Mesendoderm (in vitro differentiated cells): ENCODE data around the gene SHANK3.

ENCODE experiments used
- DNase-seq: peaks from one replicate; pipeline ENCODE4 v3.0.0; 2013
- H2AK5ac ChIP-seq: 2 replicates; pipeline ENCODE4 v1.6.1; 2013; ENCODE audit warnings: low read length, inconsistent platforms
- H2BK120ac ChIP-seq: 2 replicates; pipeline ENCODE4 v1.6.1; 2013; ENCODE audit warnings: low read depth, mild to moderate bottlenecking, low read length, moderate library complexity, mixed read lengths
- H2BK15ac ChIP-seq: replicated peaks from 2 replicates; pipeline ENCODE4 v1.6.1; 2013; ENCODE audit warnings: low read depth, mild to moderate bottlenecking, moderate library complexity
- H2BK5ac ChIP-seq: 2 replicates; pipeline ENCODE4 v1.6.1; 2013; ENCODE audit warnings: low read length, inconsistent platforms
- H3K18ac ChIP-seq: 2 replicates; pipeline ENCODE4 v1.6.1; 2013; ENCODE audit warnings: mild to moderate bottlenecking, low read length, mixed read lengths
- H3K23ac ChIP-seq: one replicate; pipeline ENCODE4 v1.6.1; 2013; ENCODE audit warnings: low read length
- H3K27ac ChIP-seq: 2 replicates; pipeline ENCODE4 v1.5.1; 2013; ENCODE audit warnings: low read depth, mild to moderate bottlenecking, inconsistent platforms, low read length, moderate library complexity
- H3K27me3 ChIP-seq: 2 replicates; pipeline ENCODE4 v1.6.1; 2013; ENCODE audit warnings: low read length, control low read depth, mild to moderate bottlenecking, inconsistent platforms; ENCODE audit not compliant: insufficient read depth, poor library complexity
- H3K36me3 ChIP-seq: 2 replicates; pipeline ENCODE4 v1.6.1; 2013; ENCODE audit warnings: low read length, inconsistent platforms; ENCODE audit not compliant: control insufficient read depth, insufficient read depth
- H3K4ac ChIP-seq: one replicate; pipeline ENCODE4 v1.6.1; 2013; ENCODE audit warnings: low read depth, mild to moderate bottlenecking, low read length, moderate library complexity
- H3K4me1 ChIP-seq: 2 replicates; pipeline ENCODE4 v1.6.1; 2013; ENCODE audit warnings: low read depth, low read length, inconsistent platforms; ENCODE audit not compliant: control insufficient read depth
- H3K4me2 ChIP-seq: 2 replicates; pipeline ENCODE4 v1.6.1; 2013; ENCODE audit warnings: low read length
- H3K4me3 ChIP-seq: 2 replicates; pipeline ENCODE4 v1.5.1; 2013; ENCODE audit warnings: mild to moderate bottlenecking, low read length
- H3K56ac ChIP-seq: one replicate; pipeline ENCODE4 v1.6.1; 2013; ENCODE audit warnings: low read length
- H3K79me1 ChIP-seq: 2 replicates; pipeline ENCODE4 v1.6.1; 2013; ENCODE audit warnings: low read length, inconsistent platforms
- H3K79me2 ChIP-seq: 2 replicates; pipeline ENCODE4 v1.6.1; 2013; ENCODE audit warnings: mild to moderate bottlenecking, low read length; ENCODE audit not compliant: control insufficient read depth, insufficient read depth
- H3K9ac ChIP-seq: 2 replicates; pipeline ENCODE4 v1.6.1; 2013; ENCODE audit warnings: low read length, inconsistent platforms
- H4K5ac ChIP-seq: one replicate; pipeline ENCODE4 v1.6.1; 2013; ENCODE audit warnings: low read length
- H4K8ac ChIP-seq: one replicate; pipeline ENCODE4 v1.6.1; 2013; ENCODE audit warnings: low read depth, mild to moderate bottlenecking, control low read depth, low read length, moderate library complexity
- WGBS: extraction: QIAGEN DNeasy Blood & Tissue Kit; methylation state at CpG from one replicate; pipeline ENCODE4 v1.1.7; 2013; ENCODE audit warnings: low lambda C conversion rate, missing lambda C conversion rate; ENCODE audit not compliant: insufficient coverage; ENCODE audit errors: extremely low coverage; 5-methylcytosine and 5-hydroxymethylcytosine counted together

Gene SHANK3

DNA sequence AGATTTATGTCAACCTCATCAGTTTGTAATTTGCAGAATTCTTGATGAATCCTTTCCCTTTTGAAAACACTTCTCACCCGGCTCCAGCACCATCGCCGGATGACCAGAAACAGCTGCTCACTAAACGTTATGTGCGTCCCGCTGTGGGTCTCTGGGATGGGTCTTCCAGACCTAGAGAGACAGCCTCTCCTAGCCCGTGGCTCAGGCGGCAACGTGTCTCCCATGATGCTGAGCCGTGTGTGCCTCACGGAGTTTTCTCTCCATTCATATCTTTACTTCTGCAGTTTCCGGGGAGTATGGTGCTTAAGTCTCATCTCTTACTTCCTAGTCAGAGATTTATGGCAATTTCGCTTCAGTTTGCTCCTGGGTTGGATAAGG is 40.4 kb downstream of the SHANK3 start:
- Histone ChIP-seq H3K4ac (no peak overlapping the region), H4K5ac (no peak overlapping the region), H2BK120ac (no peak overlapping the region), H3K27me3 (no peaks in the 10 kb centered on the region), H3K36me3 (no peaks in the 10 kb centered on the region), H2AK5ac (no peak overlapping the region), H3K4me2 (no peak overlapping the region), H3K18ac (no peak overlapping the region), H4K8ac (no peak overlapping the region), H3K27ac (no peak overlapping the region), H3K4me3 (no peak overlapping the region), H3K79me2 (no peaks in the 10 kb centered on the region), H3K23ac (no peak overlapping the region), H3K56ac (no peak overlapping the region), H3K9ac (no peak overlapping the region), H3K4me1 (no peaks in the 10 kb centered on the region), H3K79me1 (no peaks in the 10 kb centered on the region), H2BK5ac (no peak overlapping the region), H2BK15ac (no peak overlapping the region)
- DNase-seq = no peak
- WGBS = no CpG with 5 or more reads among the region's 13 CpGs

DNA sequence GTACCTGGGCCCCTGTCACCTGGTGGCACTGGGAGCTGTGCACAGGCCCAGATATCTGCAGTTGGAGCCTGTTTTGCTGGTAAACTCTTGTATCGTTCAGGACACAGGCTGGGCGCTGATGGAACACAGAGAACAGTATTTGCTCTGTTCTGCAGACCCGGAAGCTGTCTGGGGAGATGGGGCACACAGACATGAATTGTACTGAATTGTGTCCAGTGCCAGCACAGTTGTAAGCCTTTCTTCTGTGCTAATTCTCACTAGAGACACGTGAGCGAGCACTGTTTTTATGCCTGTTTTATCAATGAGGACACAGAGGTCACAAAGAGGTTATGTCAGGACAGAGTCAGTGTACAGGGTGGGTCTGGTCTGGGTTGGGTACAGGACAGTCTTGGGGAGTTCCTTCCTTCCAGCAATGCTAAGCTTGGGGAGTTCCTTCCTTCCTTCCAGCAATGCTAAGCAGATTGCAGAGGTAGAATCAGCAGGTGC is 41.0 kb downstream of the SHANK3 start:
- H4K8ac ChIP-seq = no peak overlapping the region
- peaks cover under 1% of the 10 kb centered on the region for H3K27me3 ChIP-seq
- H3K9ac ChIP-seq = no peak overlapping the region
- H4K5ac ChIP-seq = no peak overlapping the region
- no peak overlapping the region for H3K4ac ChIP-seq
- H2AK5ac ChIP-seq = no peak overlapping the region
- H3K36me3 ChIP-seq = no peaks in the 10 kb centered on the region
- H2BK5ac ChIP-seq = no peak overlapping the region
- H3K79me2 ChIP-seq = no peaks in the 10 kb centered on the region
- no peak overlapping the region for H2BK120ac ChIP-seq
- H3K23ac ChIP-seq = no peak overlapping the region
- H3K4me2 ChIP-seq = no peak overlapping the region
- no peak overlapping the region for H3K4me3 ChIP-seq
- no peak overlapping the region for H3K27ac ChIP-seq
- WGBS = no CpG with 5 or more reads among the region's 5 CpGs
- no peak overlapping the region for H3K18ac ChIP-seq
- DNase-seq = no peak
- H3K79me1 ChIP-seq = no peaks in the 10 kb centered on the region
- no peak overlapping the region for H3K56ac ChIP-seq
- no peak overlapping the region for H2BK15ac ChIP-seq
- H3K4me1 ChIP-seq = no peaks in the 10 kb centered on the region

DNA sequence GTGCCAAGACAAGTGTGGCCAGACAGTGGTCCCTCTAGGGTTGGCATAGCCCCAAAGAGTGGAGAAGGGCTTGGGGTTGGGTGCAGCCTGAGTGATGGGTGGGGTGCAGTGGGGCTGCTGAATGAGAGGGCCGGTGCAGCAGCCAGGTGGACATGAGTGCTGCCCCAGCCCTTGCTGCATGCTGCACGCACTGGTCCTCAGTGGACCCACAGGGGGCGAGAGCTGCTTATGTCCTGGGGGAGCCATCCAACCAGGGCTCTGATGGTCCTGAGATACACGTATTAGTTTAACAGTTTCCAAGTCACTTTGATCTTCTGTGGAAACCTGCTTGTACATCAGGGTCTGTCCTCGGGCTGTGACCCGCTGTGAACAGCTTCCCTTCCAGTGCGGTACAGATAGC is 41.5 kb downstream of the SHANK3 start:
- no peak overlapping the region for H2AK5ac ChIP-seq
- no peak overlapping the region for H3K27ac ChIP-seq
- no peak overlapping the region for H3K23ac ChIP-seq
- no peak overlapping the region for H3K9ac ChIP-seq
- H3K4me3 ChIP-seq = no peak overlapping the region
- no peaks in the 10 kb centered on the region for H3K4me1 ChIP-seq
- H4K8ac ChIP-seq = no peak overlapping the region
- no peak overlapping the region for H2BK15ac ChIP-seq
- H3K4ac ChIP-seq = no peak overlapping the region
- H3K18ac ChIP-seq = no peak overlapping the region
- no peaks in the 10 kb centered on the region for H3K79me1 ChIP-seq
- DNase-seq = no peak
- no peaks in the 10 kb centered on the region for H3K79me2 ChIP-seq
- no peak overlapping the region for H3K4me2 ChIP-seq
- no peak overlapping the region for H3K56ac ChIP-seq
- H2BK5ac ChIP-seq = no peak overlapping the region
- H2BK120ac ChIP-seq = no peak overlapping the region
- H3K27me3 ChIP-seq = peaks cover 6% of the 10 kb centered on the region
- no peaks in the 10 kb centered on the region for H3K36me3 ChIP-seq
- H4K5ac ChIP-seq = no peak overlapping the region
- WGBS = no CpG with 5 or more reads among the region's 7 CpGs

DNA sequence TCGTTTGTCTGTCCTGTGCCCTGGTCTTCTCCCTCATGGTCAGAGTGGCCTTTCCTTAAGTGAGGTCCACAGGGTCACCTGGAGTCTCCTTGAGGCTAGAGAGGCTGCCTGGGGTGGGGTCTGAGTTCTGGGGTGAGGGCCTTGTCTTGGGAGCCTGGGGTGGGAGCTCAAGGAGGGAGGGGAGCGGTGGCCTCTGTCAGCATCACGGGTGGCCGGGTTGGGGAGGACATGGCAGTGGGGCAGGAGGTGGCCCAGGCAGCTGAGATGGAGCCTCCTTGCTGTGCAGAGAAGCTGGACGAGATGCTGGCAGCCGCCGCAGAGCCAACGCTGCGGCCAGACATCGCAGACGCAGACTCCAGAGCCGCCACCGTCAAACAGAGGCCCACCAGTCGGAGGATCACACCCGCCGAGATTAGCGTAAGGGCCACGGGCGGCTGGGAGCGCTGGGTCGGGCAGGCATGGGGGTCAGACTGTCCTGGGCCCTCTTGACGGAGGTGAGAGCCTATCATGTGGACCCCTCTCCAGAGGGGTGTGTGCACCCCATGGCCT is 42.1 kb downstream of the SHANK3 start:
- H3K4ac ChIP-seq = no peak overlapping the region
- H3K4me2 ChIP-seq = no peak overlapping the region
- H3K27me3 ChIP-seq = peaks cover 11% of the 10 kb centered on the region
- no peak overlapping the region for H3K56ac ChIP-seq
- H3K27ac ChIP-seq = no peak overlapping the region
- no peaks in the 10 kb centered on the region for H3K36me3 ChIP-seq
- no peak overlapping the region for H4K5ac ChIP-seq
- no CpG with 5 or more reads among the region's 22 CpGs for WGBS
- H2BK5ac ChIP-seq = no peak overlapping the region
- H3K4me1 ChIP-seq = no peaks in the 10 kb centered on the region
- no peak overlapping the region for H3K18ac ChIP-seq
- H3K79me2 ChIP-seq = no peaks in the 10 kb centered on the region
- H4K8ac ChIP-seq = no peak overlapping the region
- no peaks in the 10 kb centered on the region for H3K79me1 ChIP-seq
- no peak overlapping the region for H2BK15ac ChIP-seq
- DNase-seq = no peak
- H3K23ac ChIP-seq = no peak overlapping the region
- H2BK120ac ChIP-seq = no peak overlapping the region
- no peak overlapping the region for H3K4me3 ChIP-seq
- H2AK5ac ChIP-seq = no peak overlapping the region
- H3K9ac ChIP-seq = no peak overlapping the region

DNA sequence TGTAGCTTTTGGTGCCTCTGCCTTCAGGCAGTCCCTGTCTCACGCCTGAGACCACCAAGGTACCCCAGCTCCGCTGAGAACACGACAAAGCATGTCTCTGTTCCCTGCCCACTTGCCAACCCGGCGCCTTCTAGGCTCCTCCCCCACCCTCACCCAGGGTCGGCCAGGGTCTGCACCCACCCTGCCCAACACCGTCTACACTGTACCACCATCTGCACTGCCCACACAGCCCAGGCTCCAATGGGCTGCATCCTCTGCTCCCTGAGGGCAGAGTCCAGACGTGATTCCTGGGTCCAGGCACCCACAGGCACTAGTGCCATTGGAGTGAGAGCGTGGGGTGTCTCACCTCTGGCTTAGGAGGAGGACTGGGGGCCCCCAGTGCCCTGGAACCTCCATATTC is 42.6 kb downstream of the SHANK3 start:
- H3K79me1 ChIP-seq = no peaks in the 10 kb centered on the region
- no CpG with 5 or more reads among the region's 9 CpGs for WGBS
- H3K4me2 ChIP-seq = no peak overlapping the region
- H3K4me1 ChIP-seq = no peaks in the 10 kb centered on the region
- no peaks in the 10 kb centered on the region for H3K36me3 ChIP-seq
- H3K23ac ChIP-seq = no peak overlapping the region
- no peak overlapping the region for H3K56ac ChIP-seq
- H2BK120ac ChIP-seq = no peak overlapping the region
- no peak overlapping the region for H4K8ac ChIP-seq
- H3K18ac ChIP-seq = no peak overlapping the region
- no peak overlapping the region for H3K9ac ChIP-seq
- no peak overlapping the region for H3K4me3 ChIP-seq
- H3K27me3 ChIP-seq = peaks cover 14% of the 10 kb centered on the region
- H2AK5ac ChIP-seq = no peak overlapping the region
- no peak overlapping the region for H3K4ac ChIP-seq
- no peak for DNase-seq
- no peak overlapping the region for H4K5ac ChIP-seq
- H2BK5ac ChIP-seq = no peak overlapping the region
- no peak overlapping the region for H3K27ac ChIP-seq
- no peaks in the 10 kb centered on the region for H3K79me2 ChIP-seq
- H2BK15ac ChIP-seq = no peak overlapping the region

DNA sequence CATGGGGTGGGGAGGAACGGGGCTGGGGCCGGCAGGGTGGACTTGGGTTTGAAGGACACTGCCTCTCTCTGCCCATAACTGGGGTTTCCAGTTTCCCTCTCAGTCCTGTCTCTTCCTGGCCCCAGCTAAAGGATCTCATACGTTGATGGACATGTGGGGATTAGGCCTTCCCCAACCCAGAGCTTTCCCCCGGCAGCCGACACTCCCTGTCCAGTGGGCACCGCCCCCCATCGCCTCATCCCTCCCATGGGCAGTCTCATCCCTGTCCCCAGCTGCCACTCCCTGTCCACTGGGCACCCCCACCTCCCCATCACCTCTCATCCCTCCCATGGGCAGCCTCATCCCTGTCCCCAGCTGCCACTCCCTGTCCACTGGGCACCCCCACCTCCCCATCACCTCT is 43.2 kb downstream of the SHANK3 start:
- Histone ChIP-seq H3K27me3 (peaks cover 18% of the 10 kb centered on the region), H3K79me1 (no peaks in the 10 kb centered on the region), H3K4me2 (no peak overlapping the region), H3K9ac (no peak overlapping the region), H3K4me1 (no peaks in the 10 kb centered on the region), H3K27ac (no peak overlapping the region), H3K4me3 (no peak overlapping the region), H3K18ac (no peak overlapping the region), H4K8ac (no peak overlapping the region), H4K5ac (no peak overlapping the region), H2BK120ac (no peak overlapping the region), H3K56ac (no peak overlapping the region), H3K23ac (no peak overlapping the region), H3K4ac (no peak overlapping the region), H2AK5ac (no peak overlapping the region), H2BK5ac (no peak overlapping the region), H3K36me3 (no peaks in the 10 kb centered on the region), H2BK15ac (no peak overlapping the region), H3K79me2 (no peaks in the 10 kb centered on the region)
- no CpG with 5 or more reads among the region's 7 CpGs for WGBS
- no peak for DNase-seq
